ENCODE measurements around the gene CCR4. TPM values are rescaled to one million over a fixed set of nuclear protein-coding genes. Genes with fewer than 3 reads are reported as not detected.
"Not testable (repeated sequence)": the region's sequence is repeated elsewhere in the genome, so short reads cannot be mapped to it uniquely, and the experiment has no call there.

Gene CCR4
- 0.08 TPM for total RNA-seq
- long read RNA-seq, result 0 reads

GRCh38 chr3:32951410-32951811 is at the start of gene CCR4:
TSS of gene CCR4 (plus strand) at chr3:32951644. CDS start at chr3:32953423, 1,779 bp downstream.
- intact Hi-C loops (cut with DNase I), result no loop called here

GRCh38 chr3:32902887-32903371 is 48.5 kb upstream of the CCR4 start:
- DNase-seq; intact Hi-C loops (cut with DNase I); ATAC-seq (ENCODE audit: poor library complexity): not testable (repeated sequence)

More at GRCh38 chr3:32951410-32951811, at the start of gene CCR4:
- DNase-seq, result no peak
- ATAC-seq (ENCODE audit: poor library complexity), result no peak

- DNase-seq, result no peak
- intact Hi-C loops (cut with DNase I), result no loop called here
- no peak for ATAC-seq (ENCODE audit: poor library complexity)
Measured at GRCh38 chr3:32903953-32904352, 47.5 kb upstream of the CCR4 start.

- intact Hi-C loops (cut with DNase I), result no loop called here
- no peak for ATAC-seq (ENCODE audit: poor library complexity)
- DNase-seq, result no peak
Measured at GRCh38 chr3:32909999-32910398, 41.4 kb upstream of the CCR4 start.

- no peak for DNase-seq
- intact Hi-C loops (cut with DNase I), result no loop called here
- ATAC-seq (ENCODE audit: poor library complexity), result no peak
Measured at GRCh38 chr3:32910954-32911353, 40.5 kb upstream of the CCR4 start.

GRCh38 chr3:32912046-32912445 is 39.4 kb upstream of the CCR4 start:
- intact Hi-C loops (cut with DNase I), result no loop called here
- no peak for ATAC-seq (ENCODE audit: poor library complexity)
- no peak for DNase-seq

GRCh38 chr3:32913790-32914446 is 37.5 kb upstream of the CCR4 start:
- peak; percentile 89 for ATAC-seq (ENCODE audit: poor library complexity)
- peak; percentile 73 for DNase-seq
- intact Hi-C loops (cut with DNase I), result no loop called here

GRCh38 chr3:32919920-32920319 is 31.5 kb upstream of the CCR4 start:
- DNase-seq, result no peak
- intact Hi-C loops (cut with DNase I), result no loop called here
- no peak for ATAC-seq (ENCODE audit: poor library complexity)

- DNase-seq (no peak), ATAC-seq (ENCODE audit: poor library complexity) (no peak)
- intact Hi-C loops (cut with DNase I), result no loop called here
Measured at GRCh38 chr3:32922078-32922477, 29.4 kb upstream of the CCR4 start.

GRCh38 chr3:32930161-32930560 is 21.3 kb upstream of the CCR4 start:
- DNase-seq (no peak), ATAC-seq (ENCODE audit: poor library complexity) (no peak)
- intact Hi-C loops (cut with DNase I), result loop anchor here (10.0 kb wide), 1 partner anchor 195 kb away; no protein-coding TSS in a partner anchor

- intact Hi-C loops (cut with DNase I), result loop anchor here (10.0 kb wide), 1 partner anchor 196 kb away; no protein-coding TSS in a partner anchor
- not testable (repeated sequence) for ATAC-seq (ENCODE audit: poor library complexity); DNase-seq
Measured at GRCh38 chr3:32931273-32931672, 20.2 kb upstream of the CCR4 start.

GRCh38 chr3:32934150-32934742 is 17.2 kb upstream of the CCR4 start:
- DNase-seq, result no peak
- no peak for ATAC-seq (ENCODE audit: poor library complexity)
- intact Hi-C loops (cut with DNase I), result loop anchor here (10.0 kb wide), 1 partner anchor 199 kb away; no protein-coding TSS in a partner anchor

GRCh38 chr3:32937331-32937730 is 14.1 kb upstream of the CCR4 start:
- no peak for DNase-seq
- no peak for ATAC-seq (ENCODE audit: poor library complexity)
- intact Hi-C loops (cut with DNase I), result loop anchor here (10.0 kb wide), 1 partner anchor 203 kb away; no protein-coding TSS in a partner anchor

- intact Hi-C loops (cut with DNase I), result loop anchor here (10.0 kb wide), 1 partner anchor 205 kb away; no protein-coding TSS in a partner anchor
Measured at GRCh38 chr3:32939531-32940284, 11.7 kb upstream of the CCR4 start.

GRCh38 chr3:32940726-32941125 is 10.7 kb upstream of the CCR4 start:
- ATAC-seq (ENCODE audit: poor library complexity), result no peak
- no peak for DNase-seq
- intact Hi-C loops (cut with DNase I), result no loop called here

More at GRCh38 chr3:32939531-32940284, 11.7 kb upstream of the CCR4 start:
- ATAC-seq (ENCODE audit: poor library complexity); DNase-seq: not testable (repeated sequence)

GRCh38 chr3:32945136-32945535 is 6.3 kb upstream of the CCR4 start:
- intact Hi-C loops (cut with DNase I), result no loop called here
- DNase-seq (no peak), ATAC-seq (ENCODE audit: poor library complexity) (no peak)

- ATAC-seq (ENCODE audit: poor library complexity); intact Hi-C loops (cut with DNase I); DNase-seq: not testable (repeated sequence)
Measured at GRCh38 chr3:32945598-32945997, 5.8 kb upstream of the CCR4 start.

GRCh38 chr3:32946973-32947788 is 4.3 kb upstream of the CCR4 start:
- intact Hi-C loops (cut with DNase I), result no loop called here
- DNase-seq, result no peak
- no peak for ATAC-seq (ENCODE audit: poor library complexity)

Data from Right ventricle myocardium superior (tissue), 1 donor.